C4-2B (cell line): ENCODE measurements around the gene METRN.

Source experiments
- CTCF ChIP-seq: fragments of 450-650 bp; conservative IDR thresholded peaks from 2 replicates; pipeline ENCODE4 v1.5.1; 2017; ENCODE audit warnings: mild to moderate bottlenecking
- ZFX ChIP-seq: fragments of 450-650 bp; IDR thresholded peaks from 2 replicates; pipeline ENCODE4 v1.6.1; 2017

GRCh38 chr16:686459-687260 is 28.3 kb upstream of the METRN start:
- TF ChIP-seq CTCF (no peak), ZFX (no peak)
